Measurements from ENCODE around the gene ALDH16A1.

GRCh38 chr19:49451430-49452181 is 1.4 kb upstream of the ALDH16A1 start, which contains the start of gene PIH1D1:
- TF ChIP-seq CTCF (IDR thresholded peaks at IDR 0.05; ENCODE audit: low read depth, low read length, poor library complexity, severe bottlenecking) = no peak
- TF ChIP-seq EZH2phosphoT487 (IDR thresholded peaks at IDR 0.05; ENCODE audit: borderline replicate concordance, low read length) = no peak

Data from DOHH2 (cell line).